ENCODE results near the gene CHERP.

The CHERP gene

DNA sequence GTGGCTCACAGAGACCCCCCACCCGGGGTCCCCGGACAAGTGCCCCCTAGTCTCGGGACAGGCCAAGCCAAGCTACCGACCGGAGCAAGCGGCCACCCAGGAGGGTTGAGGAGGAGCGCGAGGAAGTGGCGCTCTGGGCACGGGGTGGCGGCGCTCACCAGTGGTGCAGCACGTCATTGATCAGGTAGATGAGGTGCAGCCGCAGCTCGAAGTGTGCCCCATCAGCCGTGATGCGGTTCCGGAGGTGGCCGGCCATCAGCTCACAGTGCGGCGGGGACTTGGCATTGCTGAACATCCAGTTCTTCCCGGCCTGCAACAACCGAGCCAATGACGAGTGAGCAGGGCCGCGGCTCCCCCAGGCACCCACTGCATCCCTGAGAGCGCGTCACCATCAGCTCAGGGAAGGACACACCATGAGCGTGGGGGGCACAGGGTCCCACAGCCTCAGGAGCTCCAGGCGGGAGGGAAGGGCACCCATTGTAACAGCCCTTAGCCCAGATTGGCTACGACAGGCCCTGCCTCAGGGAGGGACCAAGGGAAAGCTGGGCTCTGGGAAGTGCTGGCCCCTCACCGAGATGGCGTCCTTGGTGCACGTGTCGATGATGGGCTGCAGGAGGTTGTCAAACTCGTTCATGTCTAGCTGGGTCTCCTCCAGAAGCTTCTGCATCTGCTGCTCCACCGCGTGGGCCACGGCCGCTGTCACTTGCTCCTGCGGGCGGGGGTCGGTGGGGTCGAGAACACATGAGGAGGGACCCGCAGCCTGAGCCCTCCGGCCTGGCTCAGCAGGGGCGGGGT, 9.6 kb downstream of the CHERP start:
- H3K36me3 ChIP-seq (ENCODE audit: control insufficient read depth, insufficient read depth, low read length) = peaks cover 54% of the 10 kb centered on the region
- TF ChIP-seq, protein P1, sequence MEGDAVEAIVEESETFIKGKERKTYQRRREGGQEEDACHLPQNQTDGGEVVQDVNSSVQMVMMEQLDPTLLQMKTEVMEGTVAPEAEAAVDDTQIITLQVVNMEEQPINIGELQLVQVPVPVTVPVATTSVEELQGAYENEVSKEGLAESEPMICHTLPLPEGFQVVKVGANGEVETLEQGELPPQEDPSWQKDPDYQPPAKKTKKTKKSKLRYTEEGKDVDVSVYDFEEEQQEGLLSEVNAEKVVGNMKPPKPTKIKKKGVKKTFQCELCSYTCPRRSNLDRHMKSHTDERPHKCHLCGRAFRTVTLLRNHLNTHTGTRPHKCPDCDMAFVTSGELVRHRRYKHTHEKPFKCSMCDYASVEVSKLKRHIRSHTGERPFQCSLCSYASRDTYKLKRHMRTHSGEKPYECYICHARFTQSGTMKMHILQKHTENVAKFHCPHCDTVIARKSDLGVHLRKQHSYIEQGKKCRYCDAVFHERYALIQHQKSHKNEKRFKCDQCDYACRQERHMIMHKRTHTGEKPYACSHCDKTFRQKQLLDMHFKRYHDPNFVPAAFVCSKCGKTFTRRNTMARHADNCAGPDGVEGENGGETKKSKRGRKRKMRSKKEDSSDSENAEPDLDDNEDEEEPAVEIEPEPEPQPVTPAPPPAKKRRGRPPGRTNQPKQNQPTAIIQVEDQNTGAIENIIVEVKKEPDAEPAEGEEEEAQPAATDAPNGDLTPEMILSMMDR (IDR thresholded peaks at IDR 0.05; ENCODE audit: insufficient read depth, low read length, poor library complexity, severe bottlenecking) = no peak
- no peak for DNase-seq (ENCODE audit: extremely low read depth, insufficient read length)
- H3K27me3 ChIP-seq (replicated peaks; ENCODE audit: control insufficient read depth, insufficient read depth, low read length) = no peaks in the 10 kb centered on the region
- H3K4me3 ChIP-seq (replicated peaks; ENCODE audit: low read depth, low read length) = no peak overlapping the region

DNA sequence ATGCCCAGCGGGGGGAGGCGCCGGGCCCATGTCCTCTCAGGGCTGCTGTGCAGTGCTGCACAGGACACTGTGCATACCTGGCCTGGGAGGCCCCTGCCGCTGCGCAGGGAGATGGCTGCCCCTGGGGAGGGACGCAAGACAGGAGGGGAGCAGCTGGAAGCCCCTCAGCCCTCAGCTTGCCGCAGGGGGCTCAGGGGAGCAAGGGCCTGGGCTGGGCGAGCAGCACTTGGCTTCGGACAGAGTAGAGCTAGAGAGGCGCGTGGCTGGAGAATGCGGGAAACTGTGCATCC, 10.9 kb downstream of the CHERP start:
- no peaks in the 10 kb centered on the region for H3K27me3 ChIP-seq (replicated peaks; ENCODE audit: control insufficient read depth, insufficient read depth, low read length)
- no peak for DNase-seq (ENCODE audit: extremely low read depth, insufficient read length)

DNA sequence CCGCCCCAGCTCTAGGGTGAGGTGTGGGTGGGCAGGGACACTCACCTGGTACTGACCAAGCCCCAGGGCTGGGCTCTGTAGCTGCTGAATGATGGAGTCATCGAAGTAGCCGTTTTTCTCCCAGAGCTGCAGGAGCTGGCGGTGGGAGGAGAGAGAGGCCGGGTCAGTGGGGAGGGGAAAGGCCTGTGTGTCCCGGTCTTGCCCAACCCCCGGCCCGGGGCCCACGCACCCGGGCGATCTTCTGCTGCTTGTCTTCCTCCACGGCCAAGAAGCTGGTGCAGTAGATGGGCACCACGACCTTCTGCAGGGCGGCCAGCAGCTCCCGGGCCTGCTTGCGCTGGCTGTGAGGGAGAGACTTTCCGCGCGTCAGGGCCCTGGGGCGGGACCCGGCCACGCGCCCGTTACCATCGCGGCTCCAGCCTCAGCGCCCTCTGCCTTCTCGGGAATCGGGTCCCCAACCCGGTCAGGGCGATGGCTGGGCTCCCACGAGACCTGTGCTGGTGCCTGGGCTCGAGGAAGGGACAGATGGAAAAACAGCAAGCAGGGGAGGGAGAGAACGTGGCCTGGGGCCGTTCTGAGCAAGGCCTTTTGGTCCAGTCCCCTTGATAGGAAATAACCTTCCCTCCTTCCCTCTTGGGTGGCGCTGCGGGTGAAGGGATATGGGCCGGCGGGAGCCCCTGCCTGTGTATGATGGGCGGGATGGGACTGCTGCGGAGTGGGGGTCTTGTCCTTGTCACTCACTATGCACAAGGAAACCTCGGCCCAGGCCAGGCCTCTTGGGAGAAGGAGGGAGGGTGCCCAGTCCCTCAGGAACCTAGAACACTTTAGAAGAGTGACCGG, 11.5 kb downstream of the CHERP start:
- no peak for DNase-seq (ENCODE audit: extremely low read depth, insufficient read length)
- no peaks in the 10 kb centered on the region for H3K27me3 ChIP-seq (replicated peaks; ENCODE audit: control insufficient read depth, insufficient read depth, low read length)
- TF ChIP-seq, protein P1 (IDR thresholded peaks at IDR 0.05; ENCODE audit: insufficient read depth, low read length, poor library complexity, severe bottlenecking) = no peak
- no peak overlapping the region for H3K4me3 ChIP-seq (replicated peaks; ENCODE audit: low read depth, low read length)
- peaks cover 56% of the 10 kb centered on the region for H3K36me3 ChIP-seq (ENCODE audit: control insufficient read depth, insufficient read depth, low read length)

More for the DNA sequence above, 10.9 kb downstream of the CHERP start:
- Histone ChIP-seq H3K4me3 (replicated peaks; ENCODE audit: low read depth, low read length) (no peak overlapping the region), H3K36me3 (ENCODE audit: control insufficient read depth, insufficient read depth, low read length) (peaks cover 59% of the 10 kb centered on the region)
- TF ChIP-seq, protein P1 (IDR thresholded peaks at IDR 0.05; ENCODE audit: insufficient read depth, low read length, poor library complexity, severe bottlenecking) = no peak

DNA sequence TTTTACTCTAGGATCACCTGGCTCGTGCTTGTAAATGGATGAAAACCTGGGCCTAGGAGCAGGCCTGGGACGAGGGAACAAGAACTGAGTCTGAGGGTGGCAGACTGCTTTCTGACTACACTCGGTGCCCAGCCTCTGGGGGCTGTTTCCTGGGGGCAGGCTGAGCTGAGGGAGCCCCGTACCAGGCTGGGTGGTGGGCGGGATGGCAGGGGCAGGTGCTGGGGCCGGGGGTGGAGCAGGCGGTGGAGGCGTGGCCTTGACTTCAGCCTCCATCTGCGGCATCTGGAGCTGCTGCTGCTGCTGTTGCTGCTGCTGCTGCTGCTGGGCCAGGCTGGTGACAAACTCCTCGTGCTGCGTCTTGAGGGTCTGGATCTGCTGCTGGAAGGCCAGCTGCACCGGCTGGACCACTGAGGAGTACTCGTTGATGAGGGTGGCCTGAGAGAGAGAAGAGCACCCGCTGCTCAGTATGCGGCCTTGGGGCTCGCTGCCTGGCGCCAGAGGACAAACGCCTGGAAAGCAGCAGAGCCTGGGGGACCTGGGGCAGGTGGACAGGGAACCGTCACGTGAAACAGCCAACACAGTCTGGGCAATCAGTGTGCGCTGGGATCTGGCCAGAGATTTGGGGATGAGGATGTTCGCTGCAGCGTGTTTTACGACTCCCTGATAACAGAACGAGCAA, 12.6 kb downstream of the CHERP start:
- TF ChIP-seq, protein P1 (IDR thresholded peaks at IDR 0.05; ENCODE audit: insufficient read depth, low read length, poor library complexity, severe bottlenecking) = no peak
- no peak overlapping the region for H3K4me3 ChIP-seq (replicated peaks; ENCODE audit: low read depth, low read length)
- no peak for DNase-seq (ENCODE audit: extremely low read depth, insufficient read length)
- no peaks in the 10 kb centered on the region for H3K27me3 ChIP-seq (replicated peaks; ENCODE audit: control insufficient read depth, insufficient read depth, low read length)
- peaks cover 59% of the 10 kb centered on the region for H3K36me3 ChIP-seq (ENCODE audit: control insufficient read depth, insufficient read depth, low read length)

DNA sequence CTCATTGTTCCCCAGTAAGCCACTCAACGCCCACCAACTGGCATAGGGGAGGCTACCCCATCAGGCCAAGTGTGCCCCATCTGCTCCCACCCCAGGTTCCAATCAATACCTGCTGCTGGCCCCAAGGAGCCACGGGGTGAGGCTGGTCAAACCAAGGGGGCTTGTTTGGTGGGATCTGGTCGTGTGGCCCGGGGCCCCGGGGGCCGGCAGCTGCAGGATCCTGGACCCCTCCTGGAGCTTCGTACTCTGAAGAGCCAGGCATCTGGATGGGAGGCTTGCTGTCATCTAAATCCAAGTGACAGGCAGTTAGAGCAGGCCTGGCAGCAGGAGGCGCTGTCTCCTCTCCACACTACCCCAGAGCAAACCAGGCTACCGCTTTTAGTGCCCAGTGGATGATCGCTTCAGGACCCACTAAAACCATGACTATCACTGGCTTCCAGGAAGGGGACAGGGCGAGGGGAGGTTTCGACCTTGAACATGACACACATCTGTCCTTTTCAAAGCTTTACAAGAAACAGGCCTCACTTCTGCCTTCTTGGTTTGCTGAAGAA, 14.2 kb downstream of the CHERP start:
- H3K4me3 ChIP-seq (replicated peaks; ENCODE audit: low read depth, low read length) = no peak overlapping the region
- TF ChIP-seq, protein P1 (IDR thresholded peaks at IDR 0.05; ENCODE audit: insufficient read depth, low read length, poor library complexity, severe bottlenecking) = peak; percentile 73
- DNase-seq (ENCODE audit: extremely low read depth, insufficient read length) = no peak
- H3K27me3 ChIP-seq (replicated peaks; ENCODE audit: control insufficient read depth, insufficient read depth, low read length) = no peaks in the 10 kb centered on the region
- peaks cover 64% of the 10 kb centered on the region for H3K36me3 ChIP-seq (ENCODE audit: control insufficient read depth, insufficient read depth, low read length)
